Loucy (cell line): Measurements from ENCODE around the gene C22orf39.

Experiments used
- H2AFZ ChIP-seq: fragments of 200-600 bp; sonication (generic); 2 replicates; pipeline ENCODE4 v1.6.0; 2016; ENCODE audit warnings: antibody characterized with exemption, mild to moderate bottlenecking, low read length, moderate library complexity
- H3F3A ChIP-seq: fragments of 200-600 bp; 2 replicates; pipeline ENCODE4 v1.6.0; 2016; ENCODE audit warnings: antibody characterized with exemption, low read depth, mild to moderate bottlenecking
- H3K27me3 ChIP-seq: fragments of 200-600 bp; sonication (generic); 2 replicates; pipeline ENCODE4 v1.6.1; 2014; ENCODE audit warnings: low read length, mild to moderate bottlenecking; ENCODE audit not compliant: insufficient read depth, poor library complexity, severe bottlenecking
- H3K36me3 ChIP-seq: fragments of 200-600 bp; sonication (generic); 2 replicates; pipeline ENCODE4 v1.6.1; 2016; ENCODE audit warnings: low read length; ENCODE audit not compliant: insufficient read depth
- H3K4me1 ChIP-seq: fragments of 200-600 bp; sonication (generic); 2 replicates; pipeline ENCODE4 v1.5.1; 2014; ENCODE audit warnings: low read length, mild to moderate bottlenecking; ENCODE audit not compliant: insufficient read depth, poor library complexity, severe bottlenecking
- H3K4me2 ChIP-seq: fragments of 200-600 bp; sonication (generic); 2 replicates; pipeline ENCODE4 v1.6.0; 2014; ENCODE audit warnings: antibody characterized with exemption, low read length, low read depth, mild to moderate bottlenecking; ENCODE audit not compliant: poor library complexity, severe bottlenecking
- H3K4me3 ChIP-seq: fragments of 200-600 bp; sonication (generic); 2 replicates; pipeline ENCODE4 v1.5.1; 2014; ENCODE audit warnings: low read length, mild to moderate bottlenecking, mixed read lengths; ENCODE audit not compliant: poor library complexity, severe bottlenecking
- H3K79me2 ChIP-seq: fragments of 200-600 bp; sonication (generic); 2 replicates; pipeline ENCODE4 v1.6.1; 2014; ENCODE audit warnings: low read length; ENCODE audit not compliant: insufficient read depth
- H3K9ac ChIP-seq: fragments of 200-600 bp; sonication (generic); 2 replicates; pipeline ENCODE4 v1.6.0; 2014; ENCODE audit warnings: mild to moderate bottlenecking, low read depth, low read length, moderate library complexity; ENCODE audit not compliant: poor library complexity, severe bottlenecking
- H3K9me2 ChIP-seq: fragments of 200-600 bp; sonication (generic); replicated peaks from 2 replicates; pipeline ENCODE4 v1.6.1; 2016; ENCODE audit warnings: low read depth, low read length, mixed read lengths
- H3K9me3 ChIP-seq: fragments of 200-600 bp; sonication (generic); 2 replicates; pipeline ENCODE4 v1.6.1; 2014; ENCODE audit warnings: mild to moderate bottlenecking, antibody characterized with exemption, low read length, low read depth; ENCODE audit not compliant: insufficient read depth
- H4K20me1 ChIP-seq: fragments of 200-600 bp; sonication (generic); 2 replicates; pipeline ENCODE4 v1.6.0; 2014; ENCODE audit warnings: antibody characterized with exemption, low read length, mild to moderate bottlenecking; ENCODE audit not compliant: insufficient read depth, poor library complexity, severe bottlenecking
- CTCF ChIP-seq: fragments of 200-600 bp; sonication (generic); conservative IDR thresholded peaks from 2 replicates; pipeline ENCODE4 v1.5.1; 2014; ENCODE audit warnings: mild to moderate bottlenecking, antibody characterized with exemption, low read length
- EZH2phosphoT487 ChIP-seq: fragments of 200-600 bp; IDR thresholded peaks from 2 replicates; pipeline ENCODE4 v1.6.1; 2018; ENCODE audit warnings: antibody characterized with exemption, mild to moderate bottlenecking, moderate library complexity, borderline replicate concordance

The C22orf39 gene

GRCh38 chr22:19463008-19463407 is 15.5 kb upstream of the C22orf39 start:
- Histone ChIP-seq H3K9me2 (no peaks in the 10 kb centered on the region), H3K79me2 (no peaks in the 10 kb centered on the region), H3K9ac (no peak overlapping the region), H3K27me3 (no peaks in the 10 kb centered on the region), H3K4me2 (no peak overlapping the region), H4K20me1 (no peaks in the 10 kb centered on the region), H3K9me3 (no peaks in the 10 kb centered on the region), H2AFZ (no peak overlapping the region), H3F3A (no peaks in the 10 kb centered on the region), H3K4me1 (no peaks in the 10 kb centered on the region), H3K36me3 (peaks cover 61% of the 10 kb centered on the region; the same call in 1 of the 2 replicates), H3K4me3 (no peak overlapping the region)
- TF ChIP-seq EZH2phosphoT487 (no peak), CTCF (no peak)

GRCh38 chr22:19461506-19461905 is 14.0 kb upstream of the C22orf39 start:
- no peaks in the 10 kb centered on the region for H3K4me1 ChIP-seq
- no peaks in the 10 kb centered on the region for H4K20me1 ChIP-seq
- H2AFZ ChIP-seq: no peak overlapping the region
- TF ChIP-seq CTCF (no peak), EZH2phosphoT487 (no peak)
- H3F3A ChIP-seq: no peaks in the 10 kb centered on the region
- no peaks in the 10 kb centered on the region for H3K79me2 ChIP-seq
- no peaks in the 10 kb centered on the region for H3K27me3 ChIP-seq
- peaks cover 58% of the 10 kb centered on the region; the same call in 1 of the 2 replicates for H3K36me3 ChIP-seq
- H3K9ac ChIP-seq: no peak overlapping the region
- no peaks in the 10 kb centered on the region for H3K9me3 ChIP-seq
- no peaks in the 10 kb centered on the region for H3K9me2 ChIP-seq
- no peak overlapping the region for H3K4me3 ChIP-seq
- no peak overlapping the region for H3K4me2 ChIP-seq

GRCh38 chr22:19460036-19460435 is 12.5 kb upstream of the C22orf39 start:
- H3K4me3 ChIP-seq: no peak overlapping the region
- H3K9me3 ChIP-seq: no peaks in the 10 kb centered on the region
- H3K36me3 ChIP-seq: peaks cover 58% of the 10 kb centered on the region; the same call in 1 of the 2 replicates
- H3F3A ChIP-seq: no peaks in the 10 kb centered on the region
- no peaks in the 10 kb centered on the region for H3K4me1 ChIP-seq
- TF ChIP-seq CTCF (no peak), EZH2phosphoT487 (no peak)
- H3K9ac ChIP-seq: no peak overlapping the region
- H3K27me3 ChIP-seq: no peaks in the 10 kb centered on the region
- no peaks in the 10 kb centered on the region for H3K79me2 ChIP-seq
- H3K4me2 ChIP-seq: no peak overlapping the region
- H2AFZ ChIP-seq: no peak overlapping the region
- no peaks in the 10 kb centered on the region for H4K20me1 ChIP-seq
- H3K9me2 ChIP-seq: no peaks in the 10 kb centered on the region
